ENCODE data around the gene RAD51B.

Gene RAD51B

GRCh38 chr14:68707482-68707881 is 887.9 kb downstream of the RAD51B start:
- TF ChIP-seq ZNF138 (tag by site-specific recombination; IDR thresholded peaks at IDR 0.05; ENCODE audit: borderline replicate concordance) (no peak), KLF10 (tag by site-specific recombination; IDR thresholded peaks at IDR 0.05) (no peak)
- TF ChIP-seq, protein P1, sequence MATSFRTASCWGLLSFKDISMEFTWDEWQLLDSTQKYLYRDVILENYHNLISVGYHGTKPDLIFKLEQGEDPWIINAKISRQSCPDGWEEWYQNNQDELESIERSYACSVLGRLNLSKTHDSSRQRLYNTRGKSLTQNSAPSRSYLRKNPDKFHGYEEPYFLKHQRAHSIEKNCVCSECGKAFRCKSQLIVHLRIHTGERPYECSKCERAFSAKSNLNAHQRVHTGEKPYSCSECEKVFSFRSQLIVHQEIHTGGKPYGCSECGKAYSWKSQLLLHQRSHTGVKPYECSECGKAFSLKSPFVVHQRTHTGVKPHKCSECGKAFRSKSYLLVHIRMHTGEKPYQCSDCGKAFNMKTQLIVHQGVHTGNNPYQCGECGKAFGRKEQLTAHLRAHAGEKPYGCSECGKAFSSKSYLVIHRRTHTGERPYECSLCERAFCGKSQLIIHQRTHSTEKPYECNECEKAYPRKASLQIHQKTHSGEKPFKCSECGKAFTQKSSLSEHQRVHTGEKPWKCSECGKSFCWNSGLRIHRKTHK (tag by site-specific recombination; IDR thresholded peaks at IDR 0.05), result no peak
- H3K27ac ChIP-seq (ENCODE audit: extremely low read depth, low read depth, low read length), result no peak overlapping the region
- ChIA-PET CTCF (interaction anchor here (0.6 kb wide), 1 partner anchor 180 kb away, joined by 3 read pairs; no protein-coding TSS in a partner anchor), POLR2A (no interaction called here)
- no peaks in the 10 kb centered on the region for H3K9me3 ChIP-seq (ENCODE audit: control insufficient read depth, insufficient read depth, low read depth, low read length)
- H3K36me3 ChIP-seq (ENCODE audit: control insufficient read depth in 2 of 2, insufficient read depth in 1 of 2, low read length in 2 of 2), result no peaks in the 10 kb centered on the region
- no peaks in the 10 kb centered on the region for H3K4me1 ChIP-seq (ENCODE audit: control insufficient read depth, insufficient read depth, low read length)
- no peak overlapping the region for H3K4me3 ChIP-seq (ENCODE audit: low read depth, low read length)

GRCh38 chr14:68708343-68708742 is 888.8 kb downstream of the RAD51B start:
- no peak overlapping the region for H3K4me3 ChIP-seq (ENCODE audit: low read depth, low read length)
- H3K9me3 ChIP-seq (ENCODE audit: control insufficient read depth, insufficient read depth, low read depth, low read length), result no peaks in the 10 kb centered on the region
- no peaks in the 10 kb centered on the region for H3K36me3 ChIP-seq (ENCODE audit: control insufficient read depth in 2 of 2, insufficient read depth in 1 of 2, low read length in 2 of 2)
- H3K4me1 ChIP-seq (ENCODE audit: control insufficient read depth, insufficient read depth, low read length), result no peaks in the 10 kb centered on the region
- ChIA-PET POLR2A (no interaction called here), CTCF (no interaction called here)
- no peak overlapping the region for H3K27ac ChIP-seq (ENCODE audit: extremely low read depth, low read depth, low read length)
- TF ChIP-seq ZNF416 (tag by site-specific recombination; IDR thresholded peaks at IDR 0.05) (no peak), ZSCAN30 (tag by site-specific recombination; IDR thresholded peaks at IDR 0.05) (no peak), ZNF19 (tag by site-specific recombination; IDR thresholded peaks at IDR 0.05; ENCODE audit: low read depth) (no peak), SCRT2 (tag by site-specific recombination; IDR thresholded peaks at IDR 0.05) (no peak), MZF1 (tag by site-specific recombination; IDR thresholded peaks at IDR 0.05; ENCODE audit: borderline replicate concordance) (no peak)

GRCh38 chr14:68709007-68709406 is 889.4 kb downstream of the RAD51B start:
- POLR2A ChIA-PET, result no interaction called here
- CTCF ChIA-PET, result interaction anchor here (0.5 kb wide), 1 partner anchor 9 kb away, joined by 3 read pairs; no protein-coding TSS in a partner anchor
- Histone ChIP-seq H3K9me3 (ENCODE audit: control insufficient read depth, insufficient read depth, low read depth, low read length) (no peaks in the 10 kb centered on the region), H3K27ac (ENCODE audit: extremely low read depth, low read depth, low read length) (no peak overlapping the region), H3K4me3 (ENCODE audit: low read depth, low read length) (no peak overlapping the region), H3K36me3 (ENCODE audit: control insufficient read depth in 2 of 2, insufficient read depth in 1 of 2, low read length in 2 of 2) (no peaks in the 10 kb centered on the region), H3K4me1 (ENCODE audit: control insufficient read depth, insufficient read depth, low read length) (no peaks in the 10 kb centered on the region)
- TF ChIP-seq HOXD13 (CRISPR knock-in tag; IDR thresholded peaks at IDR 0.05; ENCODE audit: borderline replicate concordance) (no peak), YY2 (tag by site-specific recombination; IDR thresholded peaks at IDR 0.05) (no peak), MYNN (tag by site-specific recombination; IDR thresholded peaks at IDR 0.05; ENCODE audit: borderline replicate concordance) (no peak), ZNF549 (tag by site-specific recombination; IDR thresholded peaks at IDR 0.05) (no peak), ZFP41 (tag by site-specific recombination; IDR thresholded peaks at IDR 0.05; ENCODE audit: borderline replicate concordance) (no peak), ZNF302 (tag by site-specific recombination; IDR thresholded peaks at IDR 0.05; ENCODE audit: low read depth) (no peak), ZNF777 (tag by site-specific recombination; IDR thresholded peaks at IDR 0.05; ENCODE audit: borderline replicate concordance) (no peak), ZNF18 (tag by site-specific recombination; IDR thresholded peaks at IDR 0.05) (no peak), KLF7 (tag by site-specific recombination; IDR thresholded peaks at IDR 0.05; ENCODE audit: borderline replicate concordance) (no peak), SCRT1 (tag by site-specific recombination; IDR thresholded peaks at IDR 0.05; ENCODE audit: borderline replicate concordance) (no peak), KLF16 (tag by site-specific recombination; IDR thresholded peaks at IDR 0.05) (no peak), ZSCAN23 (tag by site-specific recombination; IDR thresholded peaks at IDR 0.05) (no peak), ZNF214 (tag by site-specific recombination; IDR thresholded peaks at IDR 0.05; ENCODE audit: borderline replicate concordance) (no peak), BCL11B (tag by site-specific recombination; IDR thresholded peaks at IDR 0.05; ENCODE audit: low read depth) (no peak), ZNF747 (tag by site-specific recombination; IDR thresholded peaks at IDR 0.05) (no peak), ZNF473 (tag by site-specific recombination; IDR thresholded peaks at IDR 0.05) (no peak), KLF9 (tag by site-specific recombination; IDR thresholded peaks at IDR 0.05; ENCODE audit: low read depth) (no peak), ZNF677 (tag by site-specific recombination; IDR thresholded peaks at IDR 0.05) (no peak)
- TF ChIP-seq, protein P2, sequence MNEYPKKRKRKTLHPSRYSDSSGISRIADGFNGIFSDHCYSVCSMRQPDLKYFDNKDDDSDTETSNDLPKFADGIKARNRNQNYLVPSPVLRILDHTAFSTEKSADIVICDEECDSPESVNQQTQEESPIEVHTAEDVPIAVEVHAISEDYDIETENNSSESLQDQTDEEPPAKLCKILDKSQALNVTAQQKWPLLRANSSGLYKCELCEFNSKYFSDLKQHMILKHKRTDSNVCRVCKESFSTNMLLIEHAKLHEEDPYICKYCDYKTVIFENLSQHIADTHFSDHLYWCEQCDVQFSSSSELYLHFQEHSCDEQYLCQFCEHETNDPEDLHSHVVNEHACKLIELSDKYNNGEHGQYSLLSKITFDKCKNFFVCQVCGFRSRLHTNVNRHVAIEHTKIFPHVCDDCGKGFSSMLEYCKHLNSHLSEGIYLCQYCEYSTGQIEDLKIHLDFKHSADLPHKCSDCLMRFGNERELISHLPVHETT (tag by site-specific recombination; IDR thresholded peaks at IDR 0.05), result no peak

All from HEK293 (cell line).